HG02678 (cell line): ENCODE data around the gene CCT6B.
"Not testable (repeated sequence)": the region's sequence is repeated elsewhere in the genome, so short reads cannot be mapped to it uniquely, and the experiment has no call there.

Experiments used
- ATAC-seq: cut with Tn5 transposase; IDR thresholded peaks from one replicate; pipeline ENCODE4 v1.9.1; 2021; ENCODE audit warnings: mild to moderate bottlenecking, moderate library complexity; ENCODE audit not compliant: unreplicated experiment

Gene CCT6B

GRCh38 chr17:34961093-34961911 lies at the start of gene CCT6B, which contains the start of gene ZNF830:
CCT6B (minus strand) TSS chr17:34961460; CDS start chr17:34961393, 67 bp downstream.
ZNF830 (plus strand) TSS chr17:34961540; CDS start chr17:34961567, 27 bp downstream.
- ATAC-seq: peak; percentile 95

- ATAC-seq: no peak
These were observed 48.8 kb upstream of the CCT6B start for GRCh38 chr17:35010093-35010492.

- no peak for ATAC-seq
These were observed 45.7 kb upstream of the CCT6B start for GRCh38 chr17:35006961-35007360.

- no peak for ATAC-seq
These were observed 45.1 kb upstream of the CCT6B start for GRCh38 chr17:35006345-35006744.

- ATAC-seq: no peak
These were observed 42.5 kb upstream of the CCT6B start for GRCh38 chr17:35003778-35004177.

- ATAC-seq: no peak
These were observed 41.8 kb upstream of the CCT6B start for GRCh38 chr17:35002876-35003551.

- ATAC-seq: no peak
These were observed 40.3 kb upstream of the CCT6B start for GRCh38 chr17:35001549-35001948.

- not testable (repeated sequence) for ATAC-seq
These were observed 39.7 kb upstream of the CCT6B start for GRCh38 chr17:35000965-35001364.

GRCh38 chr17:34999456-34999855 lies 38.2 kb upstream of the CCT6B start:
- no peak for ATAC-seq

- ATAC-seq: no peak
These were observed 36.9 kb upstream of the CCT6B start for GRCh38 chr17:34998205-34998604.

GRCh38 chr17:34997355-34997862 lies 36.1 kb upstream of the CCT6B start:
- ATAC-seq: no peak

- ATAC-seq: no peak
These were observed 35.4 kb upstream of the CCT6B start for GRCh38 chr17:34996422-34997285.

GRCh38 chr17:34993031-34993430 lies 31.8 kb upstream of the CCT6B start:
- ATAC-seq: no peak

GRCh38 chr17:34991606-34992005 lies 30.3 kb upstream of the CCT6B start:
- no peak for ATAC-seq

GRCh38 chr17:34990921-34991365 lies 29.7 kb upstream of the CCT6B start:
- ATAC-seq: no peak

GRCh38 chr17:34989473-34989872 lies 28.2 kb upstream of the CCT6B start:
- no peak for ATAC-seq

GRCh38 chr17:34988644-34989043 lies 27.4 kb upstream of the CCT6B start:
- no peak for ATAC-seq

- ATAC-seq: no peak
These were observed 26.0 kb upstream of the CCT6B start for GRCh38 chr17:34987232-34987631.

GRCh38 chr17:34981538-34982241 lies 20.4 kb upstream of the CCT6B start:
- no peak for ATAC-seq
